LNCaP clone FGC (cell line): ENCODE results near the gene ANKRD55.
"Not testable (repeated sequence)": the region's sequence is repeated elsewhere in the genome, so short reads cannot be mapped to it uniquely, and the experiment has no call there.

Source experiments
- DNase-seq: peaks from one replicate; pipeline ENCODE4 v3.0.0-alpha.2; 2011; ENCODE audit warnings: low read depth
- H3K4me3 ChIP-seq: 2 replicates; pipeline ENCODE4 v1.5.1; 2011; ENCODE audit warnings: mild to moderate bottlenecking, low read depth, low read length, control low read depth
- CTCF ChIP-seq: IDR thresholded peaks from 2 replicates; pipeline ENCODE4 v1.5.1; 2012; ENCODE audit warnings: mild to moderate bottlenecking; ENCODE audit not compliant: control insufficient read depth, insufficient read depth; ENCODE audit errors: extremely low read depth

The ANKRD55 gene

DNA sequence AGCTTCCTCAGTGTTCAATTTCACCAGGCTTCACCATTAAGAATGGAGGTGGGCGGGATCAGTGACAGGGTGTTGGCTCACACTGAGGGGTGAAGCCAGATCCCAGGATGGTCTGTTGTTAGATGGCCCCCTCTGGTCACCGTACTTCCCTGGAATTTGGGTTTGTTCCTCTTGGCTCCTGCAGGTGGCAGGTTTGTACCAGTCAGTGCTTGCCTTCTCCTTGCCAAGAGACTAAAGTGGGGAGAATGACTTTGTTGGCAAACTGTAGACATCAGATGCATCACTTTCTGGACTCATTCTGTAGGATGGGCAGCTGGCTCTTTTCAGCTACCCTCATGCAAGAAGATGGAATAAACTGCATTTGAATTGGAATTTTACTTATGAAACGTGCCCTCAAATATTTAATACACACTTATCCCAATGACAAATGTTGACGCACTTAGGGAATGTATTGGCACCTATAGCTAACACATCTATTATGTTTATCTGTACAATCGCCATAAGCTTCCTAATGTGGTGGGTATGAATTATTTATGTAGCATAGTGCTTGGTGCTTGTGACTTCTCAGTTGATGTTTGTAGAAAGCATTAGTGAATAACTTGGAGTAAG is 31.4 kb upstream of the ANKRD55 start:
- peak; percentile 82 for TF ChIP-seq CTCF
- H3K4me3 ChIP-seq = no peak overlapping the region
- no peak for DNase-seq

GRCh38 chr5:56262279-56262678 is 29.1 kb upstream of the ANKRD55 start:
- no peak for DNase-seq
- no peak overlapping the region for H3K4me3 ChIP-seq
- TF ChIP-seq CTCF = no peak

GRCh38 chr5:56259002-56259511 is 25.9 kb upstream of the ANKRD55 start:
- DNase-seq = no peak
- TF ChIP-seq CTCF = no peak
- no peak overlapping the region for H3K4me3 ChIP-seq

- DNase-seq, H3K4me3 ChIP-seq: not testable (repeated sequence)
Measured at GRCh38 chr5:56257763-56258529, 24.8 kb upstream of the ANKRD55 start.

DNA sequence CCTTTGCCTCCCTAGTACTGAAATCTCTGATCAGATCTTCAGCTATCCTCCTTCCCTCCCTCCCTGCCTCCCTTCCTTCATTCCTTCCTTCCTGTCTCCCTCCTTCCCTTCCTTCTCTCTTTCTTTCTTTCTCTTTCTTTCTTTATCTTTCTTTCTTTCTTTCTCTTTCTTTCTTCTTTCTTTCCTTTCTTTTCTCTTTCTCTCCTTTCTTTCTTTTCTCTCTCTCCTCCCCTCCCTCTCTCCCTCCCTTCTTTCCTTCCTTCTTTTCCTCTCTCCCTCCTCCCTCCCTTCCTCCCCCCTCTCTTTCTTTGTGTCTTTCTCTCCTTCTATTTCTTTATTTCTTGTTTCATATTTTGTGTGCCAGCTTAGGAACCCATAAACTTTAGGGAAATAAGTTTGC is 23.9 kb upstream of the ANKRD55 start:
- no peak for DNase-seq
- TF ChIP-seq CTCF = no peak
- no peak overlapping the region for H3K4me3 ChIP-seq

GRCh38 chr5:56255502-56255901 is 22.4 kb upstream of the ANKRD55 start:
- no peak for TF ChIP-seq CTCF

GRCh38 chr5:56253924-56254323 is 20.8 kb upstream of the ANKRD55 start:
- DNase-seq = no peak
- no peak for TF ChIP-seq CTCF
- H3K4me3 ChIP-seq = no peak overlapping the region

More at GRCh38 chr5:56255502-56255901, 22.4 kb upstream of the ANKRD55 start:
- no peak for DNase-seq
- no peak overlapping the region for H3K4me3 ChIP-seq
